GM21786 (cell line): Measurements from ENCODE around the gene F7.
"Not testable (repeated sequence)": the region's sequence is repeated elsewhere in the genome, so short reads cannot be mapped to it uniquely, and the experiment has no call there.

Source experiments
- ATAC-seq: cut with Tn5 transposase; IDR thresholded peaks from one replicate; pipeline ENCODE4 v1.9.1; 2021; ENCODE audit not compliant: unreplicated experiment

Gene F7

GRCh38 chr13:113098162-113098732, 7.3 kb upstream of the F7 start:
- ATAC-seq: no peak

- ATAC-seq: no peak
Observed at GRCh38 chr13:113099142-113099541, 6.4 kb upstream of the F7 start.

DNA sequence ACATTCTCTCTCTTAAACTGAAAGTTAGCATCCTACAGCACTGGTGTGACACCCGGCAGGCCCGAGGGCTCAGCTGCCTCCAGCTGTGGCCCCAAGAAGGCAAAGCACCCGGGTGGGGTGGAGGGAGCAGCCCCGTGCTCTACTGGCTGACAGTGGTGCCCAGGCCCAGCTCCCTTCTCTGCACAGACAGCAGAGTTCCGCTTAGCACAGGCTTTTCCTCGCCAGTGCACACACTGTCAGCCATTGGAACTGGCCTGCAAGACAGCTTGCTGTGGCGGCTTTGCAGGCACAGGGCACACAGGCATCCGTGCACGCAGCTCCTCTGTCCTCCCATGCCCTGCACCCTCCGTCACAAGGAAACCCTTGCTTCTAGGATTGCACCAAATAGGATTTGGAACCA, 3.3 kb upstream of the F7 start:
- not testable (repeated sequence) for ATAC-seq

DNA sequence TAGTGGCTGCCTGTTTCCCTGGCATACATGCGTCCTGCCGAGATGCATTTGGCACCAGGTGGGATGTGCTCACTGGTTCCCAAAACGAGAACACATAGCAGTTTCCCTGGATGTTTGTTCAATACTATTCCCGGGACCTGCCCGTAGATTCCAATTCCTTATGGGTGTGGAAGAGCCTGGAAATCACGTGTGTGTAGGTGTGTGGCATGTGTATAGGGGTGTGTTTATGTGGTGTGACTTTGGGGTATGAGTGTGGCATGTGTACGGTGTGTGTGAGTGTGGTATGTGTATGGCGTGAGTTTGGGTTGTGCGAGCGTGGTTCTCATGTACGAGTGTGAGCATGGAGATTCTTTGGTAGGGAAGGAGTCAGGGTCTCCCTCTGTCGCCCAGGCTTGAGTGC, 2.9 kb upstream of the F7 start:
- ATAC-seq: no peak

DNA sequence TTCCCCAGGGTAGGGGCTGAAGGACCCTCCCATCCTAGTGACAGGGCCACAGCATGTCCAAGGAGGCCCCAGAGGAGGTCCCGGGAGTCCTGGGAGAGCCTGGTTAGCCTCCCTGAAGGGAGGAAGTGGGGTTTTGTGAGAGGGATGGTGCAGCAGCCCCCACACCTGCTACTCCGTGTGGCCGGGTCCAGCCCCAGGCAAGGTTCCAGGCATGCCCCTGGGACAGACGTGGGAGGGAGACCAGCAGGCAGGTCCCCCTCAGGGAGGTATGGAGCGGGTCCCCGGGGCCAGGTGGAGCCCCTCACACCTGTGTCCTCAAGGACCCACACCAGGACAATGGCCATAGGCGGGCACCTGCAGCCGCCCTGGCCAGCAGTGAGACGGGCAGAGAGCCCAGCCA, 1.9 kb upstream of the F7 start:
- ATAC-seq: no peak

- ATAC-seq: no peak
Observed at GRCh38 chr13:113105921-113106452, 396 bp downstream of the F7 start.

DNA sequence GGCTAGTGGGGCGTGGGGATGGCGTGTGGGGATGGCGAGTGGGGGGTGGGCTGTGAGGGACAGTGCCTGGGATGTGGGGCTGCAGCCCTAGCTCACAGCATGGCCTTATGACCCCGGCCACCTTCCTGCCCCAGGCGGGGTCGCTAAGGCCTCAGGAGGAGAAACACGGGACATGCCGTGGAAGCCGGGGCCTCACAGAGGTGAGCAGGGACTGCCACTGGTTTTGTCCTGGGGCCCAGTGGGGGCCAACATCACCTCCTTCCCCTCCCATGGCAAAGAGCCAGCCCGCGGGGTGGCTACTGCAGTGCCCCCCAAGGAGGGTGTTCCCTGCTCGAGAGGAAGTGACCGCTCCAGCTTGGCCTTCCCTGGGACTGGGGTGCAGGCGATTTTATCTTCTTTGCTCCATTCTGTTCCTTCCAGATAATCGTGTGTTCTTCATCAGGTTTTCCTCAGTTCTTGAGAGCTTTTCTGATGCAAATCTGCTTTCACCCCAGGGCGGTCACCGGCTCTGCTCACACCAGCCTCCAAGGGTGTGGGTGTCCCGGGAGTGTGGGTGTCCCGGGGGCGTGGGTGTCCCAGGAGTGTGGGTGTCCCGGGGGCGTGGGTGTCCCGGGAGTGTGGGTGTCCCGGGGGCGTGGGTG, 1.2 kb downstream of the F7 start:
- ATAC-seq: no peak

DNA sequence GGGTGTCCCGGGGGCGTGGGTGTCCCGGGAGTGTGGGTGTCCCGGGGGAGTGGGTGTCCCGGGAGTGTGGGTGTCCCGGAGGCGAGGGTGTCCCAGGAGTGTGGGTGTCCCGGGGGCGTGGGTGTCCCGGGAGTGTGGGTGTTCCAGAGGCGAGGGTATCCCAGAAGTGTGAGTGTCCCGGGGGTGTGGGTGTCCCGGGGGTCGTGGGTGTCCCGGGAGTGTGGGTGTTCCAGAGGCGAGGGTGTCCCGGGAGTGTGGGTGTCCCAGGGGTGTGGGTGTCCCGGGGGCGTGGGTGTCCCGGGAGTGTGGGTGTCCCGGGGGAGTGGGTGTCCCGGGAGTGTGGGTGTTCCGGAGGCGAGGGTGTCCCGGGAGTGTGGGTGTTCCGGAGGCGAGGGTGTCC, 2.9 kb downstream of the F7 start:
- ATAC-seq: not testable (repeated sequence)

DNA sequence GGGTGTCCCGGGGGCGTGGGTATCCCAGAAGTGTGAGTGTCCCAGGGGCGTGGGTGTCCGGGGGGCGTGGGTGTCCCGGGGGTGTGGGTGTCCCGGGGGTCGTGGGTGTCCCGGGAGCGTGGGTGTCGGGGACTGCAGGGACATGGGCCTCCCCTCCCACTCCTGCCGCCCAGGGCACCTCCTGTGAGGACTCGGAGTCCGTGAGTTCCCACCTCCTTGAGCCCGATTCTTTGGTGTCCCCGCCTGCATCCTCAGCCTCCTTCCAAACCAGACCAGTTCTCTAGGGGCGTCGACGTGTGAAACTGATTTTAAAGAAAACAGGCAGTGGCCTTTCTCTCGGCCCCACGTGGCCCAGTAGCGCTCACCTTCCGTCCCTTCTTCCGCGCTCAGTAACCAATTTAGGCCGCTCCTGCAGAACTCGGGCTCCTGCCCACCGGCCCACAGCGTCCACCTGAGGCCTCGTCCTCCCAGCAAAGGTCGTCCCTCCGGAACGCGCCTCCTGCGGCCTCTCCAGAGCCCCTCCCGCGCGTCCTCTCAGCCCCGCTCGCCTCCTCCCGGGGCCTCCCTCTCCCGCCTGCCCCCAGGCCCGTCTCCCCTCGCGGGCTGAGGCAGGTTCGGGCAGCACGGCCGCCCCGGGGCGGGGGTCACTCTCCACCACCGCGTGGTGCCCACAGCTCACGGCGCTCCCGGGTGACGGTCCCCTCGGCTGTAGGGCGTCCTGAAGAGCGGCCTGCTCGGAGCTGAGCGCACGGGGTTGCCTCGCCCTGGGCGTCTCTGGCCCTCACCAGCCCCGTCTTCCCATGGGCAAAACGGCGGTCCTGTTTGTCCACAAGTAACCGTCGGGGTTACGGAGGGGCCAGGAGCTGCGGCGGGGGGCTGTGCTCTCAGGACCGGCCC, 3.8 kb downstream of the F7 start:
- ATAC-seq: no peak

GRCh38 chr13:113110048-113110851, 4.7 kb downstream of the F7 start:
- no peak for ATAC-seq

DNA sequence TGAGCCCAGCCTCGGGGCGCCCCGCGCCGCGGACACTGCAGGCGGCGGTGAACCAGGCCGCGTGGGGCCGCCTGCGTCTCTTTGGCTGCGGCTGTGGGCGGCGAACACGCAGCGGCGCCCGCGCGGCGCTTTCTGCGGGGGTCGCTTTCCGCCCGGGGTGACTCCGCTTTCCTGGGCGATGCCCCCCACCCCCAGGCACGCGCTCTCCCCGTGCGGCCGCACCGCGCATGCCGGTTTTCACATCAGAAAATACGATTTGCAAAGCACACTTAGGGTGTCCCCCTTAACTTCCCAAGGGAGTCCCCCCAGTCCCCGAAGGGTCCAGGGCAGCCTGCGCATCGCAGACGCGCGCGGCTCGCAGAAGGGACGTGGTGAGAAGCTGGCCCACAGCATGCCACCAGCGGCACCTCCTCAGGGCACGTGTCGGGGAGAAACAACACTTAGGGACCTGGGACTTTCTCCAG, 5.3 kb downstream of the F7 start:
- no peak for ATAC-seq

GRCh38 chr13:113111821-113112220, 6.2 kb downstream of the F7 start:
- ATAC-seq: not testable (repeated sequence)

DNA sequence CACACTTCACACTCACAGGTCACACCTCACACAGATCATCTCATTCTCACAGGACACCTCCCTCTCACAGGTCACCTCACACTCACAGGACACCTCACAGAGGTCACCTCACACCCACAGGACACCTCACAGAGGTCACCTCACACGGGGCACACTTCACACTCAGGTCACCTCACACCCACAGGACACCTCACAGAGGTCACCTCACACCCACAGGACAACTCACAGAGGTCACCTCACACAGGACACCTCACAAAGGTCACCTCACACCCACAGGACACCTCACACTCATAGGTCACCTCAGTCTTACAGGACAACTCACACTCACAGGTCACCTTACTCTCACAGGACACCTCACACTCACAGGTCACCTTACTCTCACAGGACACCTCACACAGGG, 6.9 kb downstream of the F7 start:
- not testable (repeated sequence) for ATAC-seq

DNA sequence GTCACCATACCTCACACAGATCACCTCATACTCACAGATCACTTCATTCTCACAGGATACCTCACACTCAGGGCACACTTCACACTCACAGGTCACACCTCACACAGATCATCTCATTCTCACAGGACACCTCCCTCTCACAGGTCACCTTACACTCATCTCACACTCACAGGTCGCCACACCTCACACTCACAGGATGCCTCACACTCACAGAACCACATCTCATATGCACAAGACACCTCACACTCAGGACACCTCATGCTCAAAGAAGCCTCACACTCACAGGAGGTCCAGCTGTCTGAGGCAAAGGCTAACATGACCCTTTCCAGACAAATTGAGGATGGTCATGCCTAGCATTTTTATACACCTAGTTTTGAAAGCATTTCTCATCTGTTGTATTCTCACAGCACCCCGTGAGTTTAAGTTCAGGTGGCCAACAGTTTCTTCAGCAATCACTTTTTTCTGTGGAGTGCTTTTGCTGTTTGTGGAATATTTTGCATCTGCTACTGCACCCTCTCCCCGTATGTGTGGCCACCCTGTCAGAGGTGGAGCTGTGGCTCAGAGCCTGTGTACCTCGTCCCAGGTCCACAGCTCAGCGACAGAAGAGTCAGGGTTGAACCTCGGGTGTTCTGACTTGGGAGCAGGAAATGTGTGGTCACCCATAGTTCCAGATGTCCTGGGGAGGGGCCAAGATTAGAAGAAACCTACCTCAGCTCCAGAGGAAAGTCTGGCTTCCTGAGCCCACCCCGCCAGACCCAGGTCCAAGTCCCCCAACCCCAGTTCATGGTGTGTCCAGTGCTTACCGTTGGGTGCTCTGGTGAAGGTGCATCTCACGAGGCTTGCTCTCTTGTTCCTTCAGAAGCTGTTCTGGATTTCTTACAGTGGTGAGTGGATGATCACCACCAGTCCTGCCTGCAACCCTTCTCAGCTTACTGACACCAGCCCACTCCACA, 7.6 kb downstream of the F7 start:
- ATAC-seq: no peak

- no peak for ATAC-seq
Observed at GRCh38 chr13:113113846-113114271, 8.3 kb downstream of the F7 start.

- no peak for ATAC-seq
Observed at GRCh38 chr13:113114511-113115362, 9.1 kb downstream of the F7 start.

- no peak for ATAC-seq
Observed at GRCh38 chr13:113115363-113116205, 10.0 kb downstream of the F7 start.
